T-cell (primary cell): ENCODE results near the gene SEC61G. TPM values are rescaled to one million over a fixed set of nuclear protein-coding genes. Genes with fewer than 3 reads are reported as not detected.

Experiments used
- ATAC-seq, 4 experiments: fragments of 200-7000 bp in 3 of 4; fragments of 150-1000 bp in 1 of 4; cut with Tn5 transposase; replicated peaks in 1 of 4; 1 replicate in 3 of 4; 2 replicates in 1 of 4; pipeline ENCODE4 v1.10.0; 2021; ENCODE audit warnings: moderate library complexity in 3 of 4, mild to moderate bottlenecking in 2 of 4, moderate number of reproducible peaks in 1 of 4
- CTCF ChIA-PET, 2 donors: fragments of 300-600 bp; sonication (Branson Sonifier 250); formaldehyde crosslinking; loops; one replicate each; lab custom pipeline; 2022; ENCODE audit warnings: antibody characterized with exemption in 2 of 2; lab: Charles Lee
- POLR2A ChIA-PET, 2 donors: fragments of 300-600 bp; sonication (Branson Sonifier 250); formaldehyde crosslinking; loops; one replicate each; lab custom pipeline; 2022; ENCODE audit warnings: antibody characterized with exemption in 2 of 2; lab: Charles Lee
- DNase-seq, 35 experiments: peaks; one replicate each; pipeline versions ENCODE4 v3.0.0 to v3.0.0-alpha.2; 2013 to 2023
- H3K27ac ChIP-seq: one replicate; pipeline ENCODE4 v1.5.1; 2013; ENCODE audit warnings: low read length
- H3K27me3 ChIP-seq, 2 experiments: replicated peaks in 1 of 2; 1 replicate in 1 of 2; 2 replicates in 1 of 2; pipeline versions ENCODE4 v1.6.1 to v1.7.0; 2013; ENCODE audit warnings: low read length in 1 of 2, mixed read lengths in 1 of 2; ENCODE audit not compliant: control insufficient read depth in 2 of 2, insufficient read depth in 2 of 2; ENCODE audit errors: extremely low read depth in 1 of 2
- H3K36me3 ChIP-seq, 2 donors: 1 replicate in 1 of 2; 2 replicates in 1 of 2; pipeline versions ENCODE4 v1.6.1 to v1.7.0; 2013; ENCODE audit warnings: low read length in 1 of 2; ENCODE audit not compliant: control insufficient read depth in 2 of 2, insufficient read depth in 1 of 2; ENCODE audit errors: extremely low read depth in 1 of 2
- H3K4me1 ChIP-seq, 2 experiments: 1 replicate in 1 of 2; 2 replicates in 1 of 2; pipeline versions ENCODE4 v1.6.1 to v1.7.0; 2013; ENCODE audit warnings: low read length in 2 of 2, mixed read lengths in 1 of 2; ENCODE audit not compliant: insufficient read depth in 2 of 2, control insufficient read depth in 1 of 2; ENCODE audit errors: extremely low read depth in 1 of 2
- H3K4me3 ChIP-seq, 2 donors: 1 replicate in 1 of 2; 2 replicates in 1 of 2; pipeline versions ENCODE4 v1.5.1 to v1.7.0; 2013; ENCODE audit warnings: mild to moderate bottlenecking in 2 of 2, low read length in 1 of 2, moderate library complexity in 1 of 2; ENCODE audit not compliant: control insufficient read depth in 1 of 2; ENCODE audit errors: extremely low read depth in 1 of 2
- H3K9me3 ChIP-seq: 2 replicates; pipeline ENCODE4 v1.7.0; 2013
- H3K27ac Mint-ChIP-seq, 2 donors: one replicate each; pipeline ENCODE4 v1.8.0; 2020 to 2021; ENCODE audit warnings: mild to moderate bottlenecking in 2 of 2, mixed read lengths in 2 of 2
- H3K27me3 Mint-ChIP-seq, 2 donors: one replicate each; pipeline ENCODE4 v1.8.0; 2021 to 2022; ENCODE audit warnings: mixed read lengths in 2 of 2
- H3K36me3 Mint-ChIP-seq: one replicate; pipeline ENCODE4 v1.8.0; 2021; ENCODE audit warnings: mixed read lengths
- H3K4me1 Mint-ChIP-seq, 3 donors: one replicate each; pipeline ENCODE4 v1.8.0; 2020 to 2022; ENCODE audit warnings: mixed read lengths in 3 of 3, mild to moderate bottlenecking in 1 of 3
- H3K4me3 Mint-ChIP-seq, 3 donors: one replicate each; pipeline ENCODE4 v1.8.0; 2020 to 2022; ENCODE audit warnings: mild to moderate bottlenecking in 3 of 3, mixed read lengths in 3 of 3, moderate library complexity in 3 of 3
- H3K9me3 Mint-ChIP-seq, 3 donors: one replicate each; pipeline ENCODE4 v1.8.0; 2020 to 2022; ENCODE audit warnings: mixed read lengths in 3 of 3
- WGBS: methylation state at CpG from one replicate; pipeline ENCODE4 v1.1.5; 2013; ENCODE audit warnings: missing lambda C conversion rate; ENCODE audit not compliant: insufficient coverage; 5-methylcytosine and 5-hydroxymethylcytosine counted together
- total RNA-seq, 35 experiments: library from RNA in 6 of 35; stranded (reverse) in 6 of 35; fragments of 120-200 nt in 1 of 35; gene quantifications; one replicate each; pipeline versions ENCODE4 v1.2.1 to v1.2.4 and lab custom pipeline; 2013 to 2026

The SEC61G gene
- total RNA-seq, 5 donors from 2014 or later (not counting 1 experiment from before 2014, with no cell fraction given), result 42.7 to 65.1 (median 62.1) TPM

DNA sequence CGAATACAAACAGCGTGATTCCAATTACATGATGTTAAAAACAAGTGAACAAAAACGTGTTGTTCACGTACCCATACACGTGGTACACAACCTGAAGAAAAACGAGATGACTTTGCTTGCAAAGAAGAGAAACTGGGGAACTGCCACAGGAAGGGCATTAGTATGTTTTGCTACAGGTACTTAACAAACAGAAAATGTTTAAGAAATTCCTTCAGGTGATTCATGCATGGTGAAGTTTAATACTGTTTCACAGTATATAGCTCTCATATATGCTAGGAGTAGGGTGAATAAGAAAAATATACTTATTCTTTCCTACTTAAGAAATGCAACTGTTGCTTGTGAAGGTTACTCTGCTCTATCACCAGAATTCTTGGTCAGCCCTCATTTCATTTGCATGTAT, 9.8 kb downstream of the SEC61G start:
- no peak overlapping the region for H3K4me3 ChIP-seq
- peaks cover 10 to 12% (median 11%) of the 10 kb centered on the region in 3 donors for H3K4me1 Mint-ChIP-seq
- WGBS, result 95% methylated on average over 5 of the region's 6 CpGs
- DNase-seq, result no peak
- CTCF ChIA-PET, result no interaction called here
- H3K27me3 ChIP-seq, result no peaks in the 10 kb centered on the region
- POLR2A ChIA-PET, result no interaction called here
- H3K9me3 ChIP-seq, result no peaks in the 10 kb centered on the region
- H3K27ac Mint-ChIP-seq, result no peak overlapping the region
- no peak overlapping the region for H3K27ac ChIP-seq
- H3K36me3 Mint-ChIP-seq, result peaks cover 52% of the 10 kb centered on the region
- H3K4me3 Mint-ChIP-seq, result no peak overlapping the region
- H3K27me3 Mint-ChIP-seq, result no peaks in the 10 kb centered on the region
- no peak for ATAC-seq
- H3K4me1 ChIP-seq, result no peaks in the 10 kb centered on the region
- H3K36me3 ChIP-seq, result peaks cover 5 to 45% of the 10 kb centered on the region in 2 donors
- no peaks in the 10 kb centered on the region for H3K9me3 Mint-ChIP-seq

GRCh38 chr7:54747234-54747633, 11.8 kb downstream of the SEC61G start:
- ChIA-PET POLR2A (no interaction called here), CTCF (no interaction called here)
- H3K4me3 ChIP-seq, result no peak overlapping the region
- no peak overlapping the region for H3K27ac ChIP-seq
- Mint-ChIP-seq H3K27me3 (no peaks in the 10 kb centered on the region), H3K4me3 (no peak overlapping the region), H3K4me1 (peaks cover 1 to 10% (median 2%) of the 10 kb centered on the region in 3 donors), H3K36me3 (peaks cover 41% of the 10 kb centered on the region), H3K9me3 (no peaks in the 10 kb centered on the region), H3K27ac (no peak overlapping the region)
- 96% methylated on average over 5 of the region's 5 CpGs for WGBS
- H3K27me3 ChIP-seq, result no peaks in the 10 kb centered on the region
- H3K36me3 ChIP-seq, result peaks cover 5 to 35% of the 10 kb centered on the region in 2 donors
- H3K4me1 ChIP-seq, result no peaks in the 10 kb centered on the region
- H3K9me3 ChIP-seq, result no peaks in the 10 kb centered on the region
- DNase-seq (no peak), ATAC-seq (no peak)

GRCh38 chr7:54743580-54743979, 15.4 kb downstream of the SEC61G start:
- peaks cover 0 to 12% of the 10 kb centered on the region in 2 donors for H3K36me3 ChIP-seq
- ChIA-PET POLR2A (no interaction called here), CTCF (interaction anchor here in 1 of 2 donors (1.2 kb wide), 1 partner anchor 31 kb away, joined by 3 read pairs; no protein-coding TSS in a partner anchor)
- H3K4me3 Mint-ChIP-seq, result no peak overlapping the region
- no CpG with 5 or more reads among the region's 1 CpG for WGBS
- H3K4me3 ChIP-seq, result no peak overlapping the region
- peaks cover 1 to 10% (median 2%) of the 10 kb centered on the region in 3 donors for H3K4me1 Mint-ChIP-seq
- H3K9me3 Mint-ChIP-seq, result no peaks in the 10 kb centered on the region
- peaks cover 23% of the 10 kb centered on the region for H3K36me3 Mint-ChIP-seq
- no peaks in the 10 kb centered on the region for H3K4me1 ChIP-seq
- ATAC-seq (no peak), DNase-seq (no peak)
- no peaks in the 10 kb centered on the region for H3K27me3 Mint-ChIP-seq
- no peaks in the 10 kb centered on the region for H3K9me3 ChIP-seq
- no peak overlapping the region for H3K27ac Mint-ChIP-seq
- no peak overlapping the region for H3K27ac ChIP-seq
- no peaks in the 10 kb centered on the region for H3K27me3 ChIP-seq

- no peak for ATAC-seq
- CTCF ChIA-PET, result no interaction called here
- no CpG with 5 or more reads among the region's 1 CpG for WGBS
- Mint-ChIP-seq H3K9me3 (peaks cover 0 to 13% (median 11%) of the 10 kb centered on the region in 3 donors), H3K36me3 (peaks cover 3% of the 10 kb centered on the region), H3K4me3 (no peak overlapping the region), H3K27me3 (peaks cover 0 to 5% of the 10 kb centered on the region in 2 donors), H3K4me1 (no peaks in the 10 kb centered on the region), H3K27ac (no peak overlapping the region)
- Histone ChIP-seq H3K9me3 (no peaks in the 10 kb centered on the region), H3K27ac (no peak overlapping the region), H3K27me3 (no peaks in the 10 kb centered on the region), H3K4me1 (no peaks in the 10 kb centered on the region), H3K4me3 (no peak overlapping the region), H3K36me3 (no peaks in the 10 kb centered on the region)
- POLR2A ChIA-PET, result no interaction called here
- no peak for DNase-seq
Measured at GRCh38 chr7:54738737-54739136, 20.3 kb downstream of the SEC61G start.

GRCh38 chr7:54729107-54729506, 29.9 kb downstream of the SEC61G start:
- ChIA-PET POLR2A (no interaction called here), CTCF (no interaction called here)
- Histone ChIP-seq H3K36me3 (no peaks in the 10 kb centered on the region), H3K4me1 (no peaks in the 10 kb centered on the region), H3K27ac (no peak overlapping the region), H3K27me3 (peaks cover 0 to 2% of the 10 kb centered on the region in 2 experiments), H3K4me3 (no peak overlapping the region), H3K9me3 (no peaks in the 10 kb centered on the region)
- H3K27ac Mint-ChIP-seq, result no peak overlapping the region
- H3K27me3 Mint-ChIP-seq, result no peaks in the 10 kb centered on the region
- H3K4me1 Mint-ChIP-seq, result no peaks in the 10 kb centered on the region
- no peak for DNase-seq
- peaks cover 0 to 15% (median 5%) of the 10 kb centered on the region in 3 donors for H3K9me3 Mint-ChIP-seq
- H3K36me3 Mint-ChIP-seq, result no peaks in the 10 kb centered on the region
- H3K4me3 Mint-ChIP-seq, result no peak overlapping the region
- no CpG with 5 or more reads among the region's 1 CpG for WGBS
- no peak for ATAC-seq

GRCh38 chr7:54728411-54728810, 30.6 kb downstream of the SEC61G start:
- no peak overlapping the region for H3K4me3 ChIP-seq
- H3K36me3 Mint-ChIP-seq, result no peaks in the 10 kb centered on the region
- H3K27me3 Mint-ChIP-seq, result no peaks in the 10 kb centered on the region
- peaks cover 0 to 2% of the 10 kb centered on the region in 2 experiments for H3K27me3 ChIP-seq
- 27% methylated on average over 3 of the region's 4 CpGs for WGBS
- H3K9me3 ChIP-seq, result no peaks in the 10 kb centered on the region
- H3K4me1 ChIP-seq, result no peaks in the 10 kb centered on the region
- H3K9me3 Mint-ChIP-seq, result peaks cover 0 to 15% (median 2%) of the 10 kb centered on the region in 3 donors
- no peak overlapping the region for H3K4me3 Mint-ChIP-seq
- H3K27ac ChIP-seq, result no peak overlapping the region
- ChIA-PET CTCF (no interaction called here), POLR2A (no interaction called here)
- ATAC-seq (no peak), DNase-seq (no peak)
- H3K27ac Mint-ChIP-seq, result no peak overlapping the region
- no peaks in the 10 kb centered on the region for H3K4me1 Mint-ChIP-seq
- no peaks in the 10 kb centered on the region for H3K36me3 ChIP-seq

GRCh38 chr7:54725255-54725654, 33.8 kb downstream of the SEC61G start:
- H3K27ac Mint-ChIP-seq, result no peak overlapping the region
- H3K27ac ChIP-seq, result no peak overlapping the region
- no peak overlapping the region for H3K4me3 Mint-ChIP-seq
- peaks cover 0 to 4% of the 10 kb centered on the region in 2 donors for H3K27me3 Mint-ChIP-seq
- no peak for DNase-seq
- no peak for ATAC-seq
- no peak overlapping the region for H3K4me3 ChIP-seq
- H3K36me3 ChIP-seq, result no peaks in the 10 kb centered on the region
- ChIA-PET POLR2A (no interaction called here), CTCF (no interaction called here)
- no peaks in the 10 kb centered on the region for H3K4me1 ChIP-seq
- no peaks in the 10 kb centered on the region for H3K9me3 ChIP-seq
- H3K4me1 Mint-ChIP-seq, result no peaks in the 10 kb centered on the region
- H3K36me3 Mint-ChIP-seq, result no peaks in the 10 kb centered on the region
- 100% methylated on average over 1 of the region's 7 CpGs for WGBS
- H3K27me3 ChIP-seq, result no peaks in the 10 kb centered on the region
- H3K9me3 Mint-ChIP-seq, result peaks cover 0 to 15% (median under 1%) of the 10 kb centered on the region in 3 donors
